NT2/D1 (cell line): ENCODE results near the gene ITGA7.

Source experiments
- SUZ12 ChIP-seq: IDR thresholded peaks from 2 replicates; pipeline ENCODE4 v1.6.1; 2011; ENCODE audit not compliant: insufficient read length, insufficient read depth; ENCODE audit errors: extremely low read depth
- YY1 ChIP-seq: IDR thresholded peaks from 2 replicates; pipeline ENCODE4 v1.6.1; 2011; ENCODE audit not compliant: insufficient read length, insufficient read depth

GRCh38 chr12:55696141-55696540, 11.6 kb downstream of the ITGA7 start:
- TF ChIP-seq SUZ12 (no peak), YY1 (no peak)
